Brain microvascular endothelial cell (primary cell): Measurements from ENCODE around the gene RELL1.
A peak's percentile ranks its signal among the peaks of the same experiment; 100 is the strongest.

Experiments used
- DNase-seq: peaks from one replicate; pipeline ENCODE4 v3.0.0-alpha.2; 2020
- H3K27ac ChIP-seq: fragments of 250-450 bp; sonication (Bioruptor Pico); 2 replicates; pipeline ENCODE4 v1.5.1; 2020; ENCODE audit warnings: mild to moderate bottlenecking, moderate library complexity
- H3K27me3 ChIP-seq: fragments of 250-450 bp; sonication (Bioruptor Pico); replicated peaks from 2 replicates; pipeline ENCODE4 v1.5.1; 2020; ENCODE audit warnings: mild to moderate bottlenecking
- H3K36me3 ChIP-seq: fragments of 250-450 bp; sonication (Bioruptor Pico); replicated peaks from 2 replicates; pipeline ENCODE4 v1.5.1; 2020; ENCODE audit warnings: mild to moderate bottlenecking
- H3K4me3 ChIP-seq: 2 replicates; pipeline ENCODE4 v1.5.1; 2011; ENCODE audit warnings: low read depth, mild to moderate bottlenecking, control low read depth, low read length, moderate library complexity
- in situ Hi-C: cut with HindIII; loops from 2 replicates; pipeline ENCODE4 v1.10.0; 2017; ENCODE audit warnings: low sequenced_read_pairs, low pct_ligation_motif_present
- TF ChIP-seq, protein P1 (sequence below): IDR thresholded peaks from 2 replicates; pipeline ENCODE4 v1.5.1; 2011; ENCODE audit warnings: low read depth, mild to moderate bottlenecking, moderate library complexity, low read length, control low read depth, inconsistent platforms; ENCODE audit errors: missing control alignments

The RELL1 gene

DNA sequence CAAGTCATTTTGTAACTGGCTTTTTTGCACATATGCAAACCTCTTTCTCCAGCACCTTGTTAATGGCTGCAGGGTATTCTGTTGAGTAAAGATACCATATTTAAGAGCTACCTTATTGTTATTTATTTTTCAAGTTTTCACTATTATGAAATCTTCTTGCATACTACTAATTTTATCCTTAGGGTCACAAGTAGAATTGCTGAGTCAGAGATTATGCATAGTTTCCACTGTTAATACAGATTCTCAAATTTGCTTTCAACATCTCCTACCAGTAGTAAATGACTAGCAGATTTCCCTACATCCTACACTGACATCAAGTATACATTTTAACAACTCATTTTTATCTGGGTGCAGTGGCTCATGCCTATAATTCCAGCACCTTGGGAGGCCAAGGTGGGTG lies 112.6 kb downstream of the RELL1 start:
- DNase-seq = no peak
- TF ChIP-seq, protein P1, sequence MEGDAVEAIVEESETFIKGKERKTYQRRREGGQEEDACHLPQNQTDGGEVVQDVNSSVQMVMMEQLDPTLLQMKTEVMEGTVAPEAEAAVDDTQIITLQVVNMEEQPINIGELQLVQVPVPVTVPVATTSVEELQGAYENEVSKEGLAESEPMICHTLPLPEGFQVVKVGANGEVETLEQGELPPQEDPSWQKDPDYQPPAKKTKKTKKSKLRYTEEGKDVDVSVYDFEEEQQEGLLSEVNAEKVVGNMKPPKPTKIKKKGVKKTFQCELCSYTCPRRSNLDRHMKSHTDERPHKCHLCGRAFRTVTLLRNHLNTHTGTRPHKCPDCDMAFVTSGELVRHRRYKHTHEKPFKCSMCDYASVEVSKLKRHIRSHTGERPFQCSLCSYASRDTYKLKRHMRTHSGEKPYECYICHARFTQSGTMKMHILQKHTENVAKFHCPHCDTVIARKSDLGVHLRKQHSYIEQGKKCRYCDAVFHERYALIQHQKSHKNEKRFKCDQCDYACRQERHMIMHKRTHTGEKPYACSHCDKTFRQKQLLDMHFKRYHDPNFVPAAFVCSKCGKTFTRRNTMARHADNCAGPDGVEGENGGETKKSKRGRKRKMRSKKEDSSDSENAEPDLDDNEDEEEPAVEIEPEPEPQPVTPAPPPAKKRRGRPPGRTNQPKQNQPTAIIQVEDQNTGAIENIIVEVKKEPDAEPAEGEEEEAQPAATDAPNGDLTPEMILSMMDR = no peak
- Histone ChIP-seq H3K4me3 (no peak overlapping the region), H3K27ac (no peak overlapping the region), H3K36me3 (no peaks in the 10 kb centered on the region), H3K27me3 (no peaks in the 10 kb centered on the region)
- in situ Hi-C loops = no loop called here

- H3K27me3 ChIP-seq = no peaks in the 10 kb centered on the region
- TF ChIP-seq, protein P1 = no peak
- no peak overlapping the region for H3K27ac ChIP-seq
- in situ Hi-C loops = no loop called here
- DNase-seq = no peak
- H3K4me3 ChIP-seq = no peak overlapping the region
- no peaks in the 10 kb centered on the region for H3K36me3 ChIP-seq
Measured at GRCh38 chr4:37568489-37568888, 117.7 kb downstream of the RELL1 start.

DNA sequence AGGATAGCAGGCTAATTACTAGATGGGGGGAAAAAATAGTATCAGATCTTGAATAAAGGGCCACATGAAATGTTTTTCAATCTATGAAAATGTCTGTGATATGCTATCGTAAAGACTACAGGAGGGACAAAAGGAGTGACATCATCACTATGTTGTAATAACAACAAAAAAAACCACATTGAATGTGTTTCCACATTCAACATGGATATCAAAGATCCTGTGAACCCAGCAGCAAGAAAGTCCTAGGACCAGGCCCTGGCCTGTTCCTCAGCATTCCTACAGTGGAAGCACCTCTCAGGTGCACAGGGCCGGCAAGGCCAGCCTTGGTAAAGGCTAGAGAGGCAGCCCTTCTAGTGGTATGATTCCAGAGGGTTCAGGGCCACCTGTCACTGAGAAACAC lies 118.3 kb downstream of the RELL1 start:
- no peak for DNase-seq

GRCh38 chr4:37562592-37562991 lies 123.6 kb downstream of the RELL1 start:
- in situ Hi-C loops = no loop called here
- DNase-seq = peak; percentile 34
- Histone ChIP-seq H3K4me3 (no peak overlapping the region), H3K27ac (peak overlapping the region; percentile 5), H3K36me3 (no peaks in the 10 kb centered on the region), H3K27me3 (no peaks in the 10 kb centered on the region)
- TF ChIP-seq, protein P1 = no peak

More for the DNA sequence above, 118.3 kb downstream of the RELL1 start:
- no peak overlapping the region for H3K4me3 ChIP-seq
- H3K27me3 ChIP-seq = no peaks in the 10 kb centered on the region
- no peaks in the 10 kb centered on the region for H3K36me3 ChIP-seq
- no peak overlapping the region for H3K27ac ChIP-seq
- TF ChIP-seq, protein P1 = no peak
- in situ Hi-C loops = no loop called here

DNA sequence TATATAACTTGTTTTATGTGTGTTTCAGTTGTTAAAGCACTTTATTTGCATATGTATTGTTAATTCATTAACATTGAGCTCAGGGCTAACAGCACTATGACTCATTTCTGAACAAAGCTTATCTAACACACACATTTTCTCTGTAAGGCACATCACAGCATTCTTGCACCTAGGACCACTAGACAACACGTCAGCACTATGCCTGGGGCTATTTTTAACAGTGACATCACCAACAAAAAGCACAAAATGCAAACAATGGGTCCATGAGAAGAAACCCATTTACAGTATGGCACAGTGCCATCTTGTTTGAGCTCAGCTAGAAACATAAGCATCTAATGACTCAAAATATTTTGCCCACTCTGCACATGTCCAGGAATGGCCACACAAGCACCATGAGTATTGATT lies 124.4 kb downstream of the RELL1 start:
- in situ Hi-C loops = no loop called here
- Histone ChIP-seq H3K36me3 (no peaks in the 10 kb centered on the region), H3K27ac (peak overlapping the region; percentile 5), H3K4me3 (no peak overlapping the region), H3K27me3 (no peaks in the 10 kb centered on the region)
- TF ChIP-seq, protein P1 = no peak
- DNase-seq = peak; percentile 92

DNA sequence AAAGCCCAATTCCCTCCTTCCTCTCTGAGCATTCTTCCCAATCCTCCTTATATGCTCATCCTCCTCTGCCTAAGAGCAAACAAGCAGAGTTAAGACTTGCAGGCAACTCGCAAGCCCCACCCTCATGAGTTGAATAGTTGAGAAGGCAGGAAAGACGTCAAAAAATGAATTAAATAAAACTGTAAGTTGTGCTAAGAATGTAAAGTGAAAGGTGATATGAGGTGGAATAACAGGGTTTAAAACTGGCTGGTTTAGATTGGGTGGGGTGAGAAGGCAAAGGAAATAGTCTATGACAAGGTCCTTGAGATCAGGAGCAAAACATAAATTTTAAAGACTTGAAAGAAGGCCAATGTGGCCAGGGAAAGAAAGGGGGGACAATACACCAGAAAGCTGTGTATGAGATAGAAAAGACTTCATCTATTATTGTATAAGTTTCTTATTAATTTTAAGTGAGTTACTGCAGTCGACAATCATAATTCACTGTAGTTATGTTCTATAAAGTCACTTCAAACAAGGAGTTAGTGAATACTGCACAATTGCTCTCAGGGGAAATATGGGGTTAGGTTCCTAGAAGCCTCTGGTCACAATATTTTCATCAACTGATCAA lies 124.9 kb downstream of the RELL1 start:
- H3K36me3 ChIP-seq = no peaks in the 10 kb centered on the region
- in situ Hi-C loops = no loop called here
- TF ChIP-seq, protein P1 = no peak
- no peak overlapping the region for H3K4me3 ChIP-seq
- no peak overlapping the region for H3K27ac ChIP-seq
- no peaks in the 10 kb centered on the region for H3K27me3 ChIP-seq
- DNase-seq = no peak
